ENCODE results near the gene RIMS1. TPM values are rescaled to one million over a fixed set of nuclear protein-coding genes. Genes with fewer than 3 reads are reported as not detected.

Gene RIMS1
- total and polyA plus RNA-seq, 2 of the 13 experiments (the other 11 are each of a cell fraction or from before 2014, with no cell fraction given) = not detected

- Histone ChIP-seq H3K4me3 (replicated peaks in 1 of 3; ENCODE audit: insufficient read depth in 1 of 3, low read depth in 2 of 3, low read length in 3 of 3) (no peak overlapping the region), H3K36me3 (replicated peaks in 1 of 2; ENCODE audit: control insufficient read depth in 1 of 2, insufficient read depth in 2 of 2, low read length in 2 of 2) (no peaks in the 10 kb centered on the region), H3K27ac (ENCODE audit: extremely low read length, insufficient read depth, low read length) (no peak overlapping the region), H3K9me3 (ENCODE audit: low read length) (no peaks in the 10 kb centered on the region), H4K20me1 (ENCODE audit: insufficient read depth, low read length) (no peaks in the 10 kb centered on the region), H3K4me1 (ENCODE audit: insufficient read depth, low read length) (no peaks in the 10 kb centered on the region), H3K79me2 (ENCODE audit: insufficient read depth, low read length) (no peaks in the 10 kb centered on the region), H3K27me3 (ENCODE audit: control insufficient read depth in 1 of 2, insufficient read depth in 2 of 2, low read length in 2 of 2) (no peaks in the 10 kb centered on the region; a peak in 1 of 5 replicates), H2AFZ (ENCODE audit: low read length) (no peak overlapping the region), H3K9ac (ENCODE audit: insufficient read depth, low read depth, low read length) (no peak overlapping the region), H3K4me2 (ENCODE audit: low read depth, low read length) (no peak overlapping the region)
- TF ChIP-seq PCBP1 (IDR thresholded peaks at IDR 0.05; ENCODE audit: borderline replicate concordance, low read depth, low read length) (no peak), ZNF280D (CRISPR knock-in tag; IDR thresholded peaks at IDR 0.05) (no peak)
- no peak for FAIRE-seq
- no TSS peak for BruUV-seq (replicated peaks)
- intact Hi-C loops (cut with micrococcal nuclease; ENCODE audit: unreplicated experiment) (no loop called here), in situ Hi-C loops (cut with HindIII; ENCODE audit: extremely low pct_ligation_motif_present, low pct_unique_long_range_greater_than_20kb) (no loop called here)
- CTCF ChIA-PET (ENCODE audit: low intra/inter-chr PET ratio, low total read pairs) = no interaction called here
- no peak for ATAC-seq
- no peak for DNase-seq (ENCODE audit: low spot score)
- POLR2A ChIA-PET = no interaction called here
- WGBS (ENCODE audit: low lambda C conversion rate) = 1% methylated on average over 4 of the region's 4 CpGs
These were observed 21.9 kb downstream of the RIMS1 start for GRCh38 chr6:71908162-71908765.

DNA sequence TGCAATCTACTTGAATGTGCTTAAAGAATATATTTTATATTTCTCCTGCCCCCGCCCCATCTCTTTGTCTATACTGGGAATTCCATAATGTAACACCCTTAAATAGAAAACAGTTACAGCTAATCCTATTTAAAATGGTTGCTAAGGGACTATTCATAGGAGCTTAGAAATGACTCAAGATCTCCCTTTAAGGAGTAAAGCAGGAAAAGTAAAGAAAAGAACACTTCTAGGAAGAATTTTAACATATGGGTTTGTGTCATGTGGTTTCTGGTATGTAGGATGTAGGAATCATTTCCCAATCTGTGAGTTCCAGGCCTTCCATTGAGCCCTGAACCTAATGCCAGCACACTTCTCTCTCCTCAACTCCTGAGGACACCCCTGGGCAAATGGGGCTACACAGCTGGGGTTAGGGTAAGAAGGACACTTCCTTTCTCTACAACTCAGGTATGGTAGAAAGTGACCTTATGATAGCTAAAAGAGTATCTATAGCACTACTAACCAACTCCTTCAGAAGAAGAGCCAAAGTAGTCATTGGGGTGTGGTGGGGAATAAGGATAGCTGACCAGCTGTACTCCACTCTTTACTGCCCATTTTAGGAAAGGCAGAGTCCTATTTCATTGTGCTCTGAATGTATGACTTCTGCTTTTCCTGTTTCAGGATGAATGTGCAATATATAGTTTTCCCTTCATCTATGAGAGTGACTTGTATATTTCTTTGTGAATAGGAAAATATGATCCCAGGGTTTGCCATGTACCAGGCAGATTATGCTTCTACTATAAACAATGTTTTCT lies 27.3 kb downstream of the RIMS1 start:
- BruUV-seq (replicated peaks) = no TSS peak
- CTCF ChIA-PET (ENCODE audit: low intra/inter-chr PET ratio, low total read pairs) = no interaction called here
- H3K27me3 ChIP-seq (ENCODE audit: control insufficient read depth in 1 of 2, insufficient read depth in 2 of 2, low read length in 2 of 2) = no peaks in the 10 kb centered on the region; a peak in 1 of 5 replicates
- H3K27ac ChIP-seq (ENCODE audit: extremely low read length, insufficient read depth, low read length) = no peak overlapping the region
- no peaks in the 10 kb centered on the region for H3K4me1 ChIP-seq (ENCODE audit: insufficient read depth, low read length)
- POLR2A ChIA-PET = no interaction called here
- DNase-seq (ENCODE audit: low spot score) (no peak), FAIRE-seq (no peak), ATAC-seq (no peak)
- no peaks in the 10 kb centered on the region for H3K36me3 ChIP-seq (replicated peaks in 1 of 2; ENCODE audit: control insufficient read depth in 1 of 2, insufficient read depth in 2 of 2, low read length in 2 of 2)
- no peaks in the 10 kb centered on the region for H4K20me1 ChIP-seq (ENCODE audit: insufficient read depth, low read length)
- H3K9me3 ChIP-seq (ENCODE audit: low read length) = no peaks in the 10 kb centered on the region
- WGBS (ENCODE audit: low lambda C conversion rate) = 8% methylated on average over 1 of the region's 1 CpG
- H3K4me3 ChIP-seq (replicated peaks in 1 of 3; ENCODE audit: insufficient read depth in 1 of 3, low read depth in 2 of 3, low read length in 3 of 3) = no peak overlapping the region
- in situ Hi-C loops (cut with HindIII; ENCODE audit: extremely low pct_ligation_motif_present, low pct_unique_long_range_greater_than_20kb) = no loop called here
- intact Hi-C loops (cut with micrococcal nuclease; ENCODE audit: unreplicated experiment) = no loop called here
- no peak for TF ChIP-seq ZNF557 (CRISPR knock-in tag; IDR thresholded peaks at IDR 0.05)
- TF ChIP-seq ASH2L (IDR thresholded peaks at IDR 0.05; ENCODE audit: insufficient read length, low read depth, low read length) = no peak
- TF ChIP-seq ZSCAN31 (CRISPR knock-in tag; IDR thresholded peaks at IDR 0.05; ENCODE audit: low read depth) = no peak
- TF ChIP-seq, protein P1, sequence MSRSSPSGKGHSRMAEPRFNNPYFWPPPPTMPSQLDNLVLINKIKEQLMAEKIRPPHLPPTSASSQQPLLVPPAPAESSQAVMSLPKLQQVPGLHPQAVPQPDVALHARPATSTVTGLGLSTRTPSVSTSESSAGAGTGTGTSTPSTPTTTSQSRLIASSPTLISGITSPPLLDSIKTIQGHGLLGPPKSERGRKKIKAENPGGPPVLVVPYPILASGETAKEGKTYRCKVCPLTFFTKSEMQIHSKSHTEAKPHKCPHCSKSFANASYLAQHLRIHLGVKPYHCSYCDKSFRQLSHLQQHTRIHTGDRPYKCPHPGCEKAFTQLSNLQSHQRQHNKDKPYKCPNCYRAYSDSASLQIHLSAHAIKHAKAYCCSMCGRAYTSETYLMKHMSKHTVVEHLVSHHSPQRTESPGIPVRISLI (CRISPR knock-in tag; IDR thresholded peaks at IDR 0.05; ENCODE audit: borderline replicate concordance) = no peak
- TF ChIP-seq, protein P2, sequence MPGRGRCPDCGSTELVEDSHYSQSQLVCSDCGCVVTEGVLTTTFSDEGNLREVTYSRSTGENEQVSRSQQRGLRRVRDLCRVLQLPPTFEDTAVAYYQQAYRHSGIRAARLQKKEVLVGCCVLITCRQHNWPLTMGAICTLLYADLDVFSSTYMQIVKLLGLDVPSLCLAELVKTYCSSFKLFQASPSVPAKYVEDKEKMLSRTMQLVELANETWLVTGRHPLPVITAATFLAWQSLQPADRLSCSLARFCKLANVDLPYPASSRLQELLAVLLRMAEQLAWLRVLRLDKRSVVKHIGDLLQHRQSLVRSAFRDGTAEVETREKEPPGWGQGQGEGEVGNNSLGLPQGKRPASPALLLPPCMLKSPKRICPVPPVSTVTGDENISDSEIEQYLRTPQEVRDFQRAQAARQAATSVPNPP (CRISPR knock-in tag; IDR thresholded peaks at IDR 0.05) = no peak
- H2AFZ ChIP-seq (ENCODE audit: low read length) = no peak overlapping the region
- no peak overlapping the region for H3K9ac ChIP-seq (ENCODE audit: insufficient read depth, low read depth, low read length)
- no peaks in the 10 kb centered on the region for H3K79me2 ChIP-seq (ENCODE audit: insufficient read depth, low read length)
- H3K4me2 ChIP-seq (ENCODE audit: low read depth, low read length) = no peak overlapping the region

Data from HepG2 (cell line).